B cell (primary cell): Measurements from ENCODE around the gene ASTN1. TPM values are rescaled to one million over a fixed set of nuclear protein-coding genes. Genes with fewer than 3 reads are reported as not detected.

Source experiments
- ATAC-seq: fragments of 200-7000 bp; cut with Tn5 transposase; one replicate; pipeline ENCODE4 v1.10.0; 2021; ENCODE audit warnings: low read depth, mild to moderate bottlenecking, moderate number of reproducible peaks, moderate library complexity
- CTCF ChIA-PET: fragments of 350-600 bp; sonication (Branson Sonifier 250); formaldehyde crosslinking; loops from one replicate; lab custom pipeline; 2021; ENCODE audit warnings: antibody characterized with exemption, inconsistent platforms; lab: Charles Lee
- POLR2A ChIA-PET: fragments of 350-600 bp; sonication (Branson Sonifier 250); formaldehyde crosslinking; loops from one replicate; lab custom pipeline; 2021; ENCODE audit warnings: antibody characterized with exemption; lab: Charles Lee
- DNase-seq: peaks from one replicate; pipeline ENCODE4 v3.0.0; 2013
- H2AFZ ChIP-seq: 2 replicates; pipeline ENCODE4 v1.6.1; 2012; ENCODE audit warnings: mild to moderate bottlenecking, low read depth, low read length; ENCODE audit not compliant: insufficient read depth, poor library complexity, severe bottlenecking
- H3K27ac ChIP-seq, 2 donors: 1 replicate in 1 of 2; 2 replicates in 1 of 2; pipeline ENCODE4 v1.5.1; 2012 to 2013; ENCODE audit warnings: low read length in 2 of 2, mild to moderate bottlenecking in 2 of 2, moderate library complexity in 1 of 2
- H3K27me3 ChIP-seq, 4 experiments: fragments of 200-600 bp in 1 of 4; sonication (generic) in 1 of 4; replicated peaks in 1 of 4; 1 replicate in 2 of 4; 2 replicates in 2 of 4; pipeline versions ENCODE4 v1.6.1 to v1.7.0; 2013 to 2016; ENCODE audit warnings: low read length in 3 of 4, mild to moderate bottlenecking in 2 of 4, mixed read lengths in 1 of 4, moderate library complexity in 1 of 4; ENCODE audit not compliant: insufficient read depth in 4 of 4, control insufficient read depth in 3 of 4; ENCODE audit errors: control extremely low read depth in 1 of 4
- H3K36me3 ChIP-seq, 2 experiments: replicated peaks in 1 of 2; 1 replicate in 1 of 2; 2 replicates in 1 of 2; pipeline versions ENCODE4 v1.6.1 to v1.7.1; 2013; ENCODE audit warnings: low read length in 1 of 2; ENCODE audit not compliant: insufficient read depth in 2 of 2, control insufficient read depth in 1 of 2; ENCODE audit errors: control extremely low read depth in 1 of 2, extremely low read depth in 1 of 2
- H3K4me1 ChIP-seq, 2 donors: fragments of 200-600 bp in 1 of 2; sonication (generic) in 1 of 2; 1 replicate in 1 of 2; 2 replicates in 1 of 2; pipeline versions ENCODE4 v1.5.1 to v1.6.1; 2013 to 2017; ENCODE audit warnings: low read length in 2 of 2; ENCODE audit not compliant: control insufficient read depth in 2 of 2, insufficient read depth in 2 of 2
- H3K4me2 ChIP-seq: replicated peaks from 2 replicates; pipeline ENCODE3; 2012; ENCODE audit warnings: mild to moderate bottlenecking, low read depth, low read length; ENCODE audit not compliant: poor library complexity, severe bottlenecking
- H3K4me3 ChIP-seq, 5 experiments: fragments of 200-600 bp in 1 of 5; sonication (generic) in 1 of 5; 1 replicate in 3 of 5; 2 replicates in 2 of 5; pipeline versions ENCODE4 v1.5.1 to v1.7.0; 2011 to 2016; ENCODE audit warnings: low read length in 4 of 5, mild to moderate bottlenecking in 4 of 5, low read depth in 2 of 5, control low read depth in 1 of 5, moderate library complexity in 1 of 5; ENCODE audit not compliant: insufficient read depth in 1 of 5; ENCODE audit errors: control extremely low read depth in 1 of 5, extremely low read depth in 1 of 5
- H3K79me2 ChIP-seq: fragments of 200-600 bp; sonication (generic); one replicate; pipeline ENCODE4 v1.6.0; 2016; ENCODE audit warnings: low read length; ENCODE audit not compliant: control insufficient read depth, insufficient read depth
- H3K9ac ChIP-seq: fragments of 200-600 bp; sonication (generic); 2 replicates; pipeline ENCODE4 v1.6.1; 2017; ENCODE audit warnings: mild to moderate bottlenecking, low read length, moderate library complexity
- H3K9me3 ChIP-seq, 3 donors: one replicate each; pipeline versions ENCODE4 v1.6.1 to v1.7.1; 2013; ENCODE audit warnings: low read length in 2 of 3; ENCODE audit not compliant: control insufficient read depth in 2 of 3, insufficient read depth in 1 of 3; ENCODE audit errors: control extremely low read depth in 1 of 3
- H4K20me1 ChIP-seq: 2 replicates; pipeline ENCODE4 v1.6.0; 2012; ENCODE audit warnings: mild to moderate bottlenecking, low read length; ENCODE audit not compliant: insufficient read depth, control insufficient read depth, poor library complexity, severe bottlenecking
- H3K27ac Mint-ChIP-seq: one replicate; pipeline ENCODE4 v1.8.0; 2021; ENCODE audit warnings: mixed read lengths
- H3K27me3 Mint-ChIP-seq: one replicate; pipeline ENCODE4 v1.8.0; 2021; ENCODE audit warnings: mixed read lengths
- H3K4me1 Mint-ChIP-seq: one replicate; pipeline ENCODE4 v1.8.0; 2021; ENCODE audit warnings: mixed read lengths
- H3K4me3 Mint-ChIP-seq: one replicate; pipeline ENCODE4 v1.8.0; 2021; ENCODE audit warnings: mixed read lengths
- H3K9me3 Mint-ChIP-seq: one replicate; pipeline ENCODE4 v1.8.0; 2022; ENCODE audit warnings: mixed read lengths; ENCODE audit not compliant: insufficient read depth
- EZH2 ChIP-seq: IDR thresholded peaks from 2 replicates; pipeline ENCODE4 v1.6.1; 2012; ENCODE audit warnings: borderline replicate concordance, low read depth, mild to moderate bottlenecking, moderate library complexity, low read length; ENCODE audit not compliant: insufficient read depth, poor library complexity, severe bottlenecking
- WGBS: methylation state at CpG from one replicate; pipeline ENCODE4 v1.1.5; 2013; ENCODE audit warnings: missing lambda C conversion rate; ENCODE audit not compliant: insufficient coverage; 5-methylcytosine and 5-hydroxymethylcytosine counted together
- intact Hi-C: fragments of 100-400 bp; cut with micrococcal nuclease; formaldehyde crosslinking; loops from one replicate; pipeline ENCODE4 v1.10.0; 2022
- polyA plus RNA-seq: library from polyadenylated mRNA; depleted of rRNA; stranded (reverse); fragments of >200 nt; gene quantifications from 2 replicates; pipeline ENCODE4 v1.2.3, GENCODE V29; 2012
- total RNA-seq, 2 donors: library from RNA; stranded (reverse); fragments of 120-200 nt in 1 of 2; gene quantifications; 1 replicate in 1 of 2; 2 replicates in 1 of 2; pipeline versions ENCODE4 v1.2.3 to v1.2.4, GENCODE V29; 2013 to 2022
- TF ChIP-seq, protein P1 (sequence below): fragments of 200-600 bp; IDR thresholded peaks from one replicate; pipeline ENCODE4 v1.8.0; 2022; ENCODE audit warnings: antibody characterized with exemption, mild to moderate bottlenecking

The ASTN1 gene
- total and polyA plus RNA-seq, 2 donors (not counting 1 experiment from before 2014, with no cell fraction given): not detected

DNA sequence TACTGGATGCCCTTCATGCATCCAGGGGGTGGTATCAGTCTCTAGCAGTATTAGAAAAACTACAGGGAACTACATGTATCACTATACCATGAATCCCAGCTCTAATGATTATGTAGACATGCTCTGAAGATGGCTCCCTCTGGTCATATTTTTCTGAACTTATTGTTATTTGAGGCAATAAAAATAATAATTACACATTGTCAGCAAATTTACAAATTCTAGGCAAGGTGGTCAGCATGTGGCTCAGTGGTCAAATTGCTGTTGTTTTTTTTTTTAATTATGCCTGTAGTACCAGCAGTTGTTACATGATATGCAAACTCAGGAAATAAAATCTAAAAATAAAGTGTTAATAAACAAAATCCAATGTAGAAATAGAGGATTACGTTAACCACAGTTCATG, 22.5 kb downstream of the ASTN1 start:
- Mint-ChIP-seq H3K4me3 (no peak overlapping the region), H3K9me3 (no peaks in the 10 kb centered on the region), H3K27ac (no peak overlapping the region), H3K4me1 (peaks cover 9% of the 10 kb centered on the region), H3K27me3 (peaks cover 8% of the 10 kb centered on the region)
- intact Hi-C loops: no loop called here
- H3K27me3 ChIP-seq: no peaks in the 10 kb centered on the region
- H3K9me3 ChIP-seq: no peaks in the 10 kb centered on the region
- no peak overlapping the region for H3K27ac ChIP-seq
- H4K20me1 ChIP-seq: no peaks in the 10 kb centered on the region
- H3K79me2 ChIP-seq: no peaks in the 10 kb centered on the region
- H3K9ac ChIP-seq: no peak overlapping the region
- DNase-seq (no peak), ATAC-seq (no peak)
- H3K36me3 ChIP-seq: no peaks in the 10 kb centered on the region
- no peak overlapping the region for H3K4me3 ChIP-seq
- ChIA-PET CTCF (no interaction called here), POLR2A (no interaction called here)
- TF ChIP-seq, protein P1, sequence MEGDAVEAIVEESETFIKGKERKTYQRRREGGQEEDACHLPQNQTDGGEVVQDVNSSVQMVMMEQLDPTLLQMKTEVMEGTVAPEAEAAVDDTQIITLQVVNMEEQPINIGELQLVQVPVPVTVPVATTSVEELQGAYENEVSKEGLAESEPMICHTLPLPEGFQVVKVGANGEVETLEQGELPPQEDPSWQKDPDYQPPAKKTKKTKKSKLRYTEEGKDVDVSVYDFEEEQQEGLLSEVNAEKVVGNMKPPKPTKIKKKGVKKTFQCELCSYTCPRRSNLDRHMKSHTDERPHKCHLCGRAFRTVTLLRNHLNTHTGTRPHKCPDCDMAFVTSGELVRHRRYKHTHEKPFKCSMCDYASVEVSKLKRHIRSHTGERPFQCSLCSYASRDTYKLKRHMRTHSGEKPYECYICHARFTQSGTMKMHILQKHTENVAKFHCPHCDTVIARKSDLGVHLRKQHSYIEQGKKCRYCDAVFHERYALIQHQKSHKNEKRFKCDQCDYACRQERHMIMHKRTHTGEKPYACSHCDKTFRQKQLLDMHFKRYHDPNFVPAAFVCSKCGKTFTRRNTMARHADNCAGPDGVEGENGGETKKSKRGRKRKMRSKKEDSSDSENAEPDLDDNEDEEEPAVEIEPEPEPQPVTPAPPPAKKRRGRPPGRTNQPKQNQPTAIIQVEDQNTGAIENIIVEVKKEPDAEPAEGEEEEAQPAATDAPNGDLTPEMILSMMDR: no peak
- no peak for TF ChIP-seq EZH2
- H3K4me2 ChIP-seq: no peak overlapping the region
- no peak overlapping the region for H2AFZ ChIP-seq
- WGBS: no CpG with 5 or more reads among the region's 1 CpG
- H3K4me1 ChIP-seq: peaks cover 0 to 7% of the 10 kb centered on the region in 2 donors

DNA sequence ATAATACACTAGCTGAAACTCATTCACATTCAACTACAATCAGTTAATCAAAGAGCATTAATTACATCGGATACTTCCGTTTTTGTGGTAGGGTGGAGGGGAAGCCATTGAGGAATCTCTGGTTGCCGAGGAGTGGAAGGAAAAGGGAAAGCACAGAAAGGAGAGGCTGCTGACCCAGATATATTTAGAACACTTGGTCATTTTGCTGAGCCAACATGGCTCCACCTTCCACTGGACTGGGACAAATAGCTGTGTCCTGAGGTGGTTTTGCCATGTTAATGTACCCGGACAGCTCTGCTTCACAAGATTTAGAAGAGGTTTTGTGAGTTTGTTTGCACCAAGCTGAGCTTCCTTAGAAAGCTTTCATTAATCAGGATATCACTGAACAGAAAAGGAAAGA, 26.2 kb downstream of the ASTN1 start:
- POLR2A ChIA-PET: no interaction called here
- no peak overlapping the region for H3K4me3 Mint-ChIP-seq

More for the DNA sequence above, 26.2 kb downstream of the ASTN1 start:
- Histone ChIP-seq H2AFZ (no peak overlapping the region), H3K27ac (no peak overlapping the region), H3K9ac (no peak overlapping the region), H3K36me3 (no peaks in the 10 kb centered on the region), H3K27me3 (no peaks in the 10 kb centered on the region), H3K4me2 (no peak overlapping the region), H4K20me1 (no peaks in the 10 kb centered on the region), H3K9me3 (no peaks in the 10 kb centered on the region), H3K79me2 (no peaks in the 10 kb centered on the region), H3K4me3 (no peak overlapping the region), H3K4me1 (peaks cover 0 to 13% of the 10 kb centered on the region in 2 donors)
- no peak for TF ChIP-seq EZH2
- TF ChIP-seq, protein P1: no peak
- WGBS: 75% methylated on average over 2 of the region's 4 CpGs
- ATAC-seq (no peak), DNase-seq (no peak)
- Mint-ChIP-seq H3K4me1 (peaks cover 15% of the 10 kb centered on the region), H3K27me3 (peaks cover 3% of the 10 kb centered on the region), H3K9me3 (no peaks in the 10 kb centered on the region), H3K27ac (no peak overlapping the region)
- intact Hi-C loops: no loop called here
- CTCF ChIA-PET: no interaction called here
